Daoy (cell line): ENCODE results near the gene ZNF692. TPM values are rescaled to one million over a fixed set of nuclear protein-coding genes. Genes with fewer than 3 reads are reported as not detected.
A peak's percentile ranks its signal among the peaks of the same experiment; 100 is the strongest.

Source experiments
- DNase-seq: peaks from one replicate; pipeline ENCODE4 v3.0.0-alpha.2; 2015; ENCODE audit warnings: low read depth
- total RNA-seq: library from RNA; depleted of rRNA; stranded (reverse); fragments of >200 nt; shearing (Covaris generic); gene quantifications from 2 replicates; pipeline ENCODE4 v1.2.3, GENCODE V29; 2014

The ZNF692 gene
- total RNA-seq, 1 experiment from 2014 or later, result 46.6 TPM

DNA sequence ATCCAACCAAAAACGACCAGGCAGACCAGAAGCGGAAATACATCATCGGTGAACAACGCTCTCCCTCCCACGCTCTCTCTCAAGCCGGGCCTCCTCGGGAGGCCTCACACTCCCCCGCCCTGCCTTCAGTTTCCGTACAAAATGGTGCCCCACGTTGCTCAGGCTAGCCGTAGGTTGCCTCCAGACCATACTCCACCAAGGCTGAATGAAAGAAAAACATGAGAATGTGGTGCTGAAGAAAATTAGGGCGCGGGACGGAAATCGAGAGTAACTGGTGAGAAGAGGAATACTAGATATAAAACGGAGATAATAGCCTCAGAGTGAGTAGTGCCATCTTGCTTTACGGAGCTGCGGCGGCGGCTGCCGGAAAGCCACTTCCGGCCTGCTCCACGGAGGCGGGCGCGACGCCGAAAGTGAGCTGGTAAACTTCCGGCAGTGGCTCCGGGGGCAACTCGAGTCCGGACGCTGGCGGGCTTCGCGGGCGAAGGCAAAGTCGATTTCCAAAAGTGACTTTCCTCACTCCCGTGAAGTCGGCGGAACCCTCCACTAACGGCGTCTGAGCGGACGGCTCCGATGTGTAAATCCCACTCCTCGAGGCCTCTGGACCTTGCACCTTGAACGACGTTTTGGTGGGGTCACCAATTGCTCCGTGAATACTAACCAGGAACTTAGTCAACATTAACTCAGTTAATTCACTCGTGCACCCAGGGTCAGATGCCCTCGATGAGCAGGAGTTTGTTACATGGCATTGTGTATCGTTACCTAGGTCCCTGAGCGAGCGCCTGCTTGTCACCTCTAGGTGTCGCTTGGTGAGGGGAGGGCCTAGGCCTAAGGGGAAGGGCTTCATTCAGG lies 32.8 kb downstream of the ZNF692 start, which contains the start of gene SH3BP5L:
Gene SH3BP5L, minus strand, starts transcription at position 7 of the 852 bp plus-strand sequence. CDS start 980 bp downstream, outside the sequence.
- DNase-seq, result peak; percentile 96

DNA sequence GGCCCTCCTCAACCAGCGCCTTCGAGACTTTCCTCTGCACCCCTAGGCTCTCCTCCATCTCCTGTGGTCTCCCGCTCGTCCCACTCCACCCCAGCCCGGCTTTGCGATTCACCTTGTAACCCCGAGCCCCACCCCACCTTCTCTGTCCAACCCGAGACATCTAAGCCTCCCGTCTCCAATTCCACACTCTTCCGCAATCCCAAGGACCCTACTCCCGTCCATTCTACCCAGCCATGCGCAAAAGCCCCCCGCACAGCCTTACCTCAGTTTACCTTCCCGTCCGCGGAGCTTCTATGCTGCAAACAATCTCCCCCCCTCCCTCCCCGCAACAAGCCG lies 33.3 kb downstream of the ZNF692 start:
- DNase-seq, result no peak

DNA sequence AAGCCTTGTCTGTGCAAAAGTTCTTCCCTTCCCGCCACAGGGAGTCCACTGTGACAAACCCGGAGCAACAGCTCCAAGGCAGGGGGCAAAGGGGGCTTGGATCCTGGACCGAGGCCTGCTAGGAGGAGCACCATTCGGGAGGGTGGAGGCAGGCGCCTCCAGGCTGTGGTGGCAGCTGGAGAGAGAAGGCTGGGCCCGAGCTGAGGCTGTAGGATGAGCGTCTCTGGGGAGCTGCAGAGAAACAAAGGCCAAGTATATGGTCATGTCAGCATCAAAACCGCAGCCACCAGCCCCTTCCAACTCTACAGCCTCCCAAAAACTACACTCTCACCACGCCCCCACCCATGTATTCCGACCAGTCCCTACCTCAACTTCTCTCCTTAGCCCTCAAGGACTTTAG lies 33.7 kb downstream of the ZNF692 start:
- no peak for DNase-seq

DNA sequence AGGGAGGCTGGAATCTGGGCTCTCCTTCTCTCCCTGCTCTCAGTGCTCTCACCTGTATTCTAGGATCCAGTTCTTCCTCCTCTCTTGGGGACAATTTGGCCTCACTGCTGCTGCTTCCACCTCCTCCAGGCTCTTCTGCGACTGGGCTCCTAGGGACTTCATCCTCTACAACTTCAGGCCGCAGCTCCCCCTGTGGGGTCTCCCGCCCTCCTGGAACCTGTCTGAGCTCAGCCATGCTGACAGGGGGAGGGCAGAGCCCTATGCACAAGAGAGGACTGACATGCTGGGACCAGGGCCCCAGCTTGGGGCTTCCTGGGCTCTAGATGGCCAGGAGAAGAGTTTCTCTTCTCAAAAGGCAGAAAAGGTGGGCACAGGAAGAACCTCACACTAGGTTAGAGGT lies 34.2 kb downstream of the ZNF692 start:
- no peak for DNase-seq

DNA sequence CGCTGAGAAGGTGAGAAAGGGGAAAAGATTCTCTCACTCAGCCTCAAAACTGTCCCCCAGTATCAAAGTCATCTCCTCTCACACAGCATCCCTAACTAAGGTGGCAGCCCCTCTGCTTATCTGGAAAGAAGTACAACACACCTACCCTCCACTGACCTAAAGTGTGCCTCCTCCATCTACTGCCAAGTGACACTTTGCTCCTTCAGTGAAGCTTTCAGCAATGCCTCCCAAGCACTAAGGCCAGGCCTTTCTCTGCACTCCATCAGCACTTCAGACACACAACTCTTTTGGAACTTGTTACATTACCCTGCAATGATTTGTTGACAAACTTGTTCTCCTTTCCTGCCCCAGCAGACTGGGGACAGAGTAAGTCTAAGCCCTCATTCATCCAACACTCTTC lies 34.6 kb downstream of the ZNF692 start:
- no peak for DNase-seq

DNA sequence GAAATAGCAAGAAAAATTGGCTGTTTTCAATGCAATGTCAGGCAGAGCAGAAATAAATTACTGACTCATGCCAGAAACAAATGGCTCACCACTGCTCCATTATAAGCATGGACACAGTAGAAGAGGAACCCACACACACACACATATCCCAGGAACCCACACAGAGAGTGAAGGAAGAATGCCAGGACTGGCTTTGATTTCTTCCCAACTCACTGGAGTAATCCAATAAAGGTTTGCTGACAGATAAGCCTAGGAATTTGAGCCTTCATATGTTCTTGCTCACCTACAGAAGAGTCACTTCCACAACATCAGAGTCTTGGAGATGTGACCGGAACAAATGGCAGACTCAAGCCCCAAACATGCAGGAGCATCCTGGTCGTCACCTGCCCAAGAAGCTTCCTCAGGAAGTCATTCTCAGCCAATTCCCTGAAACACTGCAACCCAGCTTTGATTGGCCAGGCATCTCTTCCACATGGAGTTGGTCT lies 35.3 kb downstream of the ZNF692 start:
- DNase-seq, result no peak

DNA sequence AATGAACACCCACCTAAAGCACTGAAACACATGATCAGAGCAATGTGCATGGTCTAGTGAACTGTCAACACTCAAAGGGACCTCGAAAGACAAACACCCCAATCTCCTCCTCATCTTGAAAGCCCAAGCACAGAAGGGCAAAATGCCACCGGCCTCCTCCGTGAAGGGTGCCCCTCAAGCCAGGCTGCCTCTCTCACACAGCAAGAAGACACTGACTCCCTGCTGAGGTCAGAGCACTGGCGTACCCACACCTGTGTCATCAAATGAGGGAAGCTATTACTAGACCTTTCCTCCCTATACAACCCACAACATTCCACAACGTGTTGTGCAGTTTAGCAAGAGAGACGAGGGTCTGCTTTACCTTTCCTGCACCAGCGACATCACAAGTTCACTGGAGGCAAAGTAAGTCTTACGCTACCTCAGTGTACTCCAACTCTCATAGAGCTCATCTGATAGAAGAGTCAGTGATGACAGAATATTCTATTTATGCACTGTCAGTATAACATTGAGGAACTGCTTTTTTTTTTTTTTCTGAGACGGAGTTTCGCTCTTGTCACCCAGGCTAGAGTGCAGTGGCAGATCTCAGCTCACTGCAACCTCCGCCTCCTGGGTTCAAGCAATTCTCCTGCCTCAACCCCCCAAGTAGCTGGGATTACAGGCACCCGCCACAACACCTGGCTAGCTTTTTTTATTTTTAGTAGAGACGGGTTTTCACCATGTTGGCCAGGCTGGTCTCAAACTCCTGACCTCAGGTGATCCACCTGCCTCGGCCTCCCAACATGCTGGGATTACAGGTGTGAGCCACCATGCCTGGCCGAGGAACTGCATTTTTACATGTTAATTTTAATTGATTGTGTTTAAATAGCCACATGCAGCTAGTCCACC lies 36.5 kb downstream of the ZNF692 start:
- DNase-seq, result no peak

DNA sequence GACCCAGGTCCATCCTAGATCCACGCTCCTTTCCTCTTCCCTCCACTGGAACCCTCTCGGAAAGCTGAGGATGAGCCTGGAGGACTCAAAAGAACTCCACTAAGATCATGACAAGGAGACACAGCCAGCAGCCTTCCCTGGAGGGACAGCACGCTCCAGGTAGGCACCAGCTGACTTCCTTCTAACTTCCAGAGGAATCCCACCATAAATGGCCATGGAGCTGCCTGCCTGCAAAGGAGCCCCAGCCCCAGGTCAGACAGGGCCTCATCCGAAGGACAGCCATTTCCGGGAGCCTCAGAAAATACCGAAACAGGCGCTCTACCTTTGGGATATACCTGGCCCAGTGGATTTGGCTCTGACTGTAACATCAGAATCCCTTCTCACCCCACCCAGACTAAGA lies 37.2 kb downstream of the ZNF692 start:
- DNase-seq, result no peak

DNA sequence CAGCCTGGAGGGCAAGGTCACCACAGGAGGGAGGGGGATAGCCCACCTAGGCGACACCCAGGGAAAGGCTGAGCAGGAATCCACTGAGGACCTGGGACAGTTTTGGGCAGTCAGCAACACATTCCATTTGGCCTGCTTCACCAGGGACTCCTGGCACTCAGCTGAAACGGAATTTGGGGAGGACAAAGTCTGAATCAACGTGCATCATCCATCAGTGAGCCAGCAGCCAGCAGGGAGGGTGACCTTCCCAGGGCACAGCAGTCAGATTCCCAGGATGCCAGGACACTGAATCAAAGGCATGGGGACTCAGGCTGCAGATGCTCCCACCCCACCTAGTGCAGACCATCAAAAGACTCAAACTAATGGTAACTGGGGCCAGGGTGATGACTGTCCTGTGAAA lies 37.8 kb downstream of the ZNF692 start:
- DNase-seq, result peak; percentile 75

DNA sequence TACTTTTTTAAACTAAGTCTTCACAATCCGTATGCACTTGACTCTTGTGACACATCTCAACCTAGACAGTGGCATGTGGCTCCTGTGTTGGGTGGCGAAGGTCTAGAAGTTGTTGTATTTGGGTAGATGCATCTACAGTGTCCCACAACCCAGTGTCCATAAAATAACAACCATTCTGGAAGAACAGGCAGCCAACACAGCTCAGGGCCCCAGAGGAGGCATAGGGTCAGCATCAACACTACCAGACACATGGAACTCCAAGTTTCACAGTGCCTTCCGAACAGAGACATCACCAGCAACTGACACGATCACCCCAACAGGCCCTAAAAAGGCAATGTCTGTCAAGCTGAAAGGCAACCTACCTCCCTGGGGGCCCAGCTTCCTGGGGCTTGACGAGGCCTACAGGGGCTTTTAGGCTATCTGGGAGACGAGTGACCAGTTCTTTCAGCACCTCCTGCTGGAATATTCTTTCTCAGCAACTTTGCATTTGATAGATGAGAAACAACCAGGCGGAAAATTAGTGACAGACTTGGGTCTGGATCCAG lies 38.8 kb downstream of the ZNF692 start:
- no peak for DNase-seq

DNA sequence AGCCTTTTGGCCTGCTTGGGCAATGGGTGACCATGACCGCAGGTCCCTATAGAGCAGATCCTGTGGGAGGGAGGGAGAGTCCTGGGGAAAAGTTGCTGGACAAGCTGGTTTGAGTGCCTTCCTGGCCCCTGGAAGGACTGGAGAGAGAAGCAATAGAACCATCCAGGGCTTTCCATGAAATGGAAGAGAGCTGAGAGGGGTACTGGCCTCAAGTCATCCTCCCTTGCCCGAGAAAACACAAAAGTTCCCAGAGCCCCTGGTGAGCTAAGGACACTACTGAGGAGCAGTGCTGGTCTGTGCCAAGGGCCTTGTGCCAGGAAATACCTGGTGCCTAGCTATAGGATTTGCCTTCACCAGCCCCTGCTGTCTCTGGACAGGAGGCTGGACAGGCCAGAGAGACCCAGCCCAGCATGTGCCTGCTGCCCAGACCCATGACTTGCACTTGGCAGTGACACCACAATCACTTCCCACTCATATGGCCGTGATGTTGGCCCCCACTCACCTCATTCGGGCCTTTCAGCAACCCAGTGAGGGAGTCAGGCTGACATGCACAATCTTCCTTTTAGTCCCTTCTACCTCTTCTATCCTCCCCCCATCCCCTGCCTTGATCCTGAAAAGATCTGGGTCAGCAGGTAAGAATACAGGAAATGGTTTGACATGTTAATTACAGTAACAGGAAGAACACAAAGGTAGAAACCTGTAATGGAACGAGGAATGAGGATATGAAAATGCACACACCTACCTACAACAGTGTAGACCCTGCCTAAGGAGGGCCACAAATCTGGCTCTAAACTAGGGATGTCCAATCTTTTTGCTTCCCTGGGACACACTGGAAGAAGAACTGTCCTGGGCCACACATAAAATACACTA lies 40.1 kb downstream of the ZNF692 start:
- DNase-seq, result no peak

DNA sequence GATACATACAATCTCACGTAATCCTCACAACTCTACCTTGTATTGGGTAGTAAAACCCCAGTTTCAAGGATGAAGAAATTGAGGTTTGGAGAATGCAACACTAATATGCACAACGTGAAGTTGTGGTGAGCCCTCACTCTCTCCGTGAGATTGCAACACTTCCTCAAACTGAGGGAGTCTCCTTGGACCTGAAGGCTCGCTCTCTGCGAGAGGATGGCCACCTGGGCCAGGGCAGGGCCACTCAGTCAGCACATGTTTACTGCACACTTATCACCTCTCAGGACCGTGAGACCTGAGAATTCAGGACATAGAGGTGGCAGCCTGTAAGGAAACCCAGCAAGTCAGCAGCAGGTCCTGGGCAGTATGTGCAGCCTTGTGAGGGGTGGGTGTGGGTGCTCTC lies 41.8 kb downstream of the ZNF692 start:
- no peak for DNase-seq

DNA sequence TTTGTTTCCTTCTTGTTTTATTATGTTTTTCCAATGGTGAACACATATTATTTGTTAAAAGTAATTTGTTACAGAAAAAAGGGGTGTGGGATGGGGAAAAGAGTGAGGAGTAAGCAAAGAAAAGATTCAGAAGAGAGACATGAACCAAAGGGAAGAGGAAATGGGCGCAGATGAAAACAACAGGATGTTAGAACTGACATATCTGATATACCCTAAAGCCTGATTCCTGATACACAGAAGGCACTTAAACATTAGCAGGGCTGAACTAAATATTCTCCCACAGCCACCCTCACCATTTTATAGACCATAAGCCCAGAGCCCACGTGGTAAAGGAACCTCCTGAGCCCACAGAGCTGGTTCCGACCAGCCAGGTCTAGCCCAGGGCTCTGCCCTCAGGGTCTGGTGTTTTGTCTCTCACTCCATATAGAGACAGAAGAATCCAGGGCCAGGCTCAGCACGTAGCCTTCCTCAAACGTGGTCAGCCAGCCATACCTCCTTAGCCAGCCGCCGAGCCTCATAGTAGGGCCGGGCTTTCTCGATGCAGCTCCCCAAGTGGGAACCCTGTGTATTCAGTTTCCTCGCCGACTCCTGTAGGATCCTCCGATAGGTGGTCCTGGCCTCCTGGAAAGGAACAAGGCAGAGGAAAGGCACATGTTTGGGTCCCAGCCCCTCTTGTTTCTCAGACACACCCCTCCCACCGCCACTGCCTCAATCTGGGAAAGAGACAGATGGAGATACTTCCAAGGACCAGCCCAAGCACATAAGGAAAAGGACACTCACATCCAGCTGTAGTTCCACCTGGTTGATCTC lies 42.6 kb downstream of the ZNF692 start:
- DNase-seq, result no peak

DNA sequence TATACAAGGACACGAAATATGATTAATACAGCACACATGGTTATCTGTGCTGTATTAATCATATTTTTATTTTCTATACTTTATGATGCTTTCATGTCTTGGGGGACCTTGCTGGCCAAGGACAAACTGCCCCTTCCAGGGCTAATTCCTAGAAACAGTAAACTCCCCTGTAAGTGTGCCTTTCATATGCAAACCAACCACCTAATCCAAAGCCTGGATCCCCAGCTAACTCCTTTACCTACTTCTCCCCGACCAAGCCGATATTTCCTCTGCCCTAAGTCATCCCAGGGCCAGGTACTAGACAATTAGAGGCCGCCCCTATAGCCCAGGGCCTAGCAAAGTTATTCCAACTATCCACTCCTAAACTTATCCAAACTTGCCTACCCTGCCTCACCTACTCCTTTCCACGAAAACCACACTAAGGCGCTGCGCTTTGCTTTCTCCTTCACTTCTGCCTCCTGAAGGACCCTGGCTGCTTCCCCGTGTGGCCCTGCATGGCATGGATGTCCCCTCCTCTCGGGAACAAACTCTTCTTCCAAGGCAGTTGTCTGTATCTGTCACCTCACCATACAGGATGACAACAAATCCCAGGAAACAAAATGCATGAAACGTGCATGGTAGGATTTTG lies 43.4 kb downstream of the ZNF692 start:
- DNase-seq, result no peak

DNA sequence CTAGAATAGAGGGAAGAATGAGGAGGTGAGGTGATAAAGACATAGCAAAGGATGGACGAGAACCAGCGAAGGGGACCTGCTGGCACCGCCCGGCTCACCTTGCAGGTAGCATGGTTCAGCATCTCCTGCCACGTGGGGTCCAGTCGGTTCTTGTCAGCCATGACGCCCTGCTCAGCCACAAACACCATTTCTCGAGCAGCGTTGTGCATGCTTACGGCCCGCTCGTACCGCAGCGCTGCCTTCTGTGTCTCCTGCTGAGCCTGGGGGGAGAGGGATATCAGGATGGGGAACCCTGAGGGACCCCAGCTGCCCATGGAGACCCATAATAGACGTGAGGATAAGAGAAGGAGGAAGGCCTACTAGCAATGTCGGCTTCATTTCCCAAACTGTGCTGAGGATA lies 44.5 kb downstream of the ZNF692 start:
- no peak for DNase-seq

DNA sequence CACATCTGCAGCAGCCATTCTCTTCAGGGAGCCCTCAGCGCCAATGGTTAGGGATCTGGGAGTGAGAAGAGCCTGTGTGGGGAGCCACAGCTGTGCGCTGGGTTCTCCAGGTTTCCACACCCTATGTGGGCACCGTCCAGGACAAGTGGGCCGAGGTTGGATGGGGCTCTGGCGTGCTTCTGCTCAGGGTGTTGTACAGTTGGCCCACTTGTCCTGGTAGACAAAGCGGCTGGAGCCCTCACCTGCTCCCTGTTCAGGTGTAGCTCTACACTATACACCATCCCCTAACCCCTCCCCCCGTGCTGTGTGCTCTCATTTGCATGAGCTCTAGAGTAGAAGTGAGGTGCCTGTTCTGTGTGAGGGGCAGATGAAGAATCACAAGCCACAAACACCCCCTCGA lies 45.3 kb downstream of the ZNF692 start:
- DNase-seq, result no peak

DNA sequence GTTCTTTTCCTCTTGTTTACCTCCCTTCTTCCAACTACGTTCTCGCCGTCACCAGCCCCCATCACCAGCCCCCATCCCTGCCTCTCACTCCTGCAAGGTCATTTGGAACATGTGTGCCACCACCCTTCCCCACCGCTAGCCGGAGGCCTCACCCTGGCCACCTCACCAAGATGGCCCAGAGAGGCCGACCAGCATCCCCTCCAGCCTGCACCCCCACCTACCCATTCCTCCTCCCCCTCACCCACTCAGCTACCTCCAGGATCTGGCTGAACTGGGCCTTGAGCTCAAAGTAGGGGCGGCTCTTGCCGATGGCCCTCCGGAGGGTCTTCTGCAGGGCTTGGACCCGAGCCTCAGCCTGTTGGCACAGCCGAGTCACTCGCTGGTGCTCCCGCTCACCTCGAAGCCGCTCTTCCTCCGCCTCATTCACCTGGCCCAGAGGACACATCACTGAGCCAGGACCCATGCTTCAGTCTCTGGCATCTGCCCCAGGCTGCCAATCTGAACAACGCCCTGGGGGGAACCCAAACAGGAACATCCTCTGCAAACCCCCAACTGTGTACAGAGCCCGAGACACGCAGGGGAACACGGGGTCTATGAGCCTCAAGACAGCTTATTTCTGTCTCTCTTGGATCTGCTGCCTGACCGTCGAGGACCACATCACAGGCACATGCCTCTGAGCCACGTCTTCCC lies 46.0 kb downstream of the ZNF692 start:
- no peak for DNase-seq

DNA sequence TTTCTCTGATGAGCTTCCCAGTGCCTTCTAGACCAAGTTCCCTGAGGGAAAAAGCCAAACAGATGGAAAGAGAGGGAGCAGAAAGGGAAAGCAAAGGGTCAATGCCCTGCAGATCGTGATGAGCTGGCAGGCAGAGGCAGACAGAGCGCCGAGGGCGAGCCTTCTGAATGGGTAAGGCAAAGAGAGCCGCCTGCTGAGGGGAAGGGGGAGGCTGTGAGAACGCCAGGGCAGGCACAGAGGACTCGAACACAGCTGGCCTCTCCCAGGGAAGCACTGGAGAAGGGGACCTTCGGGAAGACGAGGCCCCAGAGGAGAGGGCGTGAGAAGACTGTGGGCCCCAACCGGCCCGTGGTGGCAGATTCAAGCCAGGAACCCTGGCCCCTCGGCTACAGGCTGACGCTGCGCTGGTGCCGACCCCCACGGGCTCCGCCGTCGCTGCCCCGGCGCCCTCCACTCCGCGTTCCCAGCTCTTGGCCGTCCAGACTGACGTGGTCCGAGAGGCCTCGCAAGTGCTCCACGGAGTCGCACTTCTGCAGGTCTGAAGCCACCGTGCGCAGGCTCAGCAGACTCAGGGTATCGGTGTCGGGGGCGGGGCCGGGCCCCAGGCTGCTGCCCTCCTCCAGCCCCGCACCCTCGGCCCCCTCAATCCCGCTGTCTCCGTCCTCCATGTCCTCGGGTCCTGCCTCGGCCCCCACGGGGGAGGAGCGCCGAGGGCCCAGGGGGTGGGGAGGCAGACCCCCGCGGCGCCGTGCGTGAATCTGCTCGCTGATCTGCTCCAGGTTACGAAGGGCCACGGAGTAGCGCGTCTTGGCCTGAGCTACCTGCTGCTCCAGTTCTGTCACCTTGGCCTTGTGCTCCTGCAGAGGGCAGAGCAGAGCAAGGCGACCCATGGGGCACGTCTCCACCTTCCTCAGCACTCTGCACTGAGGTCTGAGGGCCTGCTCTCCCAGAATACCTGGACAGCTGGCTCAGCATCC lies 47.1 kb downstream of the ZNF692 start:
- DNase-seq, result no peak
